Fibroblast of pulmonary artery (primary cell): ENCODE results near the gene TNFRSF14.

Experiments
- DNase-seq: peaks from one replicate; pipeline ENCODE4 v3.0.0-alpha.2; 2010; ENCODE audit warnings: low read depth
- H3K4me3 ChIP-seq: replicated peaks from 2 replicates; pipeline ENCODE4 v1.5.1; 2011; ENCODE audit warnings: low read depth, mild to moderate bottlenecking, control low read depth, low read length, moderate library complexity
- CTCF ChIP-seq: IDR thresholded peaks from 2 replicates; pipeline ENCODE4 v1.5.1; 2011; ENCODE audit warnings: mild to moderate bottlenecking, control low read depth, low read length, inconsistent platforms; ENCODE audit errors: missing control alignments

TNFRSF14 gene

GRCh38 chr1:2612591-2613365, 56.6 kb downstream of the TNFRSF14 start:
- no peak for DNase-seq
- TF ChIP-seq CTCF = no peak
- H3K4me3 ChIP-seq = no peak overlapping the region
